ENCODE measurements around the gene NXNL2.

DNA sequence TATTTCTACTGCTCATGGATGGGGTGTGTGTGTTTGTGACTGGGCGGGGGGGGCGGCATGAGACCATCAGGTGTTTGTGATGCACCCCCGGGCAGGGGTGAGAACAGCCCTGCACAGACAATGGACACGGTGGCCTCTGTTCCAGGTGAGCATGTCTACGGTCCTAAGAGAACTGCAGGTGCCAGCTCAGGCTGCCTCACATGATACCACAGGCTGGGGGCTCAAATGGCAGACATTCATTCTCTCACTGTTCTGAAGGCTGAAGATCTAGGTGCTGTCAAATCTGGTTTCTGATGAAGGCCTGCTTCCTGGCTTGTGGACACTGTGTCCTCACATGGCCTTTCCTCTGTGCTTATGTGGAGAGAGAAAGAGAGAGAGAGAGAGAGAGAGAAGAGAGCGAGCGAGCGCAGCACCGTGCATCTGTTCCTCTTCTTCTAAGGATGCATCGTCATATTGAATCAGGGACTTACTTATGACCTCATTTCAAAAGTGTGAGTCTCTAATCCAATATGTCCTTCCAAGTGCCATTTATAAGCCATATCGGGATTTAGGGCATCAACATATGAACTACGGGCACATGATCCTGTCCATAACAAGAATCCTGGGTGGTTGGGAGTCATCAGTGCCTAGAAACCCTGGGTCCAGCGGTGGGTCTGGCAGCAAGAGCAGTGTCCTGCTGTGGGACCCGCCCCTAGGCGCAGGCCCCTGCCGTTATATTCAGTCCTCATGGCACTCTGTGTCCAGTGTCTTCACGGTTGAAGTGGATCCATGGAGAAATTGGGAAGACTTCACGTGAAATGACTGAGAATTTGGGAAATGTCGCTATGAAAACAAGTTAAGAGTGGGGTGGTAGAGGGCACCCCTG is 42.5 kb downstream of the NXNL2 start:
- TF ChIP-seq, protein P1, sequence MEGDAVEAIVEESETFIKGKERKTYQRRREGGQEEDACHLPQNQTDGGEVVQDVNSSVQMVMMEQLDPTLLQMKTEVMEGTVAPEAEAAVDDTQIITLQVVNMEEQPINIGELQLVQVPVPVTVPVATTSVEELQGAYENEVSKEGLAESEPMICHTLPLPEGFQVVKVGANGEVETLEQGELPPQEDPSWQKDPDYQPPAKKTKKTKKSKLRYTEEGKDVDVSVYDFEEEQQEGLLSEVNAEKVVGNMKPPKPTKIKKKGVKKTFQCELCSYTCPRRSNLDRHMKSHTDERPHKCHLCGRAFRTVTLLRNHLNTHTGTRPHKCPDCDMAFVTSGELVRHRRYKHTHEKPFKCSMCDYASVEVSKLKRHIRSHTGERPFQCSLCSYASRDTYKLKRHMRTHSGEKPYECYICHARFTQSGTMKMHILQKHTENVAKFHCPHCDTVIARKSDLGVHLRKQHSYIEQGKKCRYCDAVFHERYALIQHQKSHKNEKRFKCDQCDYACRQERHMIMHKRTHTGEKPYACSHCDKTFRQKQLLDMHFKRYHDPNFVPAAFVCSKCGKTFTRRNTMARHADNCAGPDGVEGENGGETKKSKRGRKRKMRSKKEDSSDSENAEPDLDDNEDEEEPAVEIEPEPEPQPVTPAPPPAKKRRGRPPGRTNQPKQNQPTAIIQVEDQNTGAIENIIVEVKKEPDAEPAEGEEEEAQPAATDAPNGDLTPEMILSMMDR (IDR thresholded peaks at IDR 0.05; ENCODE audit: low read length): no peak
- TF ChIP-seq EZH2phosphoT487 (IDR thresholded peaks at IDR 0.05; ENCODE audit: low read length): no peak
- TF ChIP-seq EZH2 (optimal IDR thresholded peaks at IDR 0.05; ENCODE audit: low read depth, low read length): no peak

Measured in MM.1S (cell line).